ENCODE data around the gene PER2.
"Not testable (repeated sequence)": the region's sequence is repeated elsewhere in the genome, so short reads cannot be mapped to it uniquely, and the experiment has no call there.

PER2 gene, protein sequence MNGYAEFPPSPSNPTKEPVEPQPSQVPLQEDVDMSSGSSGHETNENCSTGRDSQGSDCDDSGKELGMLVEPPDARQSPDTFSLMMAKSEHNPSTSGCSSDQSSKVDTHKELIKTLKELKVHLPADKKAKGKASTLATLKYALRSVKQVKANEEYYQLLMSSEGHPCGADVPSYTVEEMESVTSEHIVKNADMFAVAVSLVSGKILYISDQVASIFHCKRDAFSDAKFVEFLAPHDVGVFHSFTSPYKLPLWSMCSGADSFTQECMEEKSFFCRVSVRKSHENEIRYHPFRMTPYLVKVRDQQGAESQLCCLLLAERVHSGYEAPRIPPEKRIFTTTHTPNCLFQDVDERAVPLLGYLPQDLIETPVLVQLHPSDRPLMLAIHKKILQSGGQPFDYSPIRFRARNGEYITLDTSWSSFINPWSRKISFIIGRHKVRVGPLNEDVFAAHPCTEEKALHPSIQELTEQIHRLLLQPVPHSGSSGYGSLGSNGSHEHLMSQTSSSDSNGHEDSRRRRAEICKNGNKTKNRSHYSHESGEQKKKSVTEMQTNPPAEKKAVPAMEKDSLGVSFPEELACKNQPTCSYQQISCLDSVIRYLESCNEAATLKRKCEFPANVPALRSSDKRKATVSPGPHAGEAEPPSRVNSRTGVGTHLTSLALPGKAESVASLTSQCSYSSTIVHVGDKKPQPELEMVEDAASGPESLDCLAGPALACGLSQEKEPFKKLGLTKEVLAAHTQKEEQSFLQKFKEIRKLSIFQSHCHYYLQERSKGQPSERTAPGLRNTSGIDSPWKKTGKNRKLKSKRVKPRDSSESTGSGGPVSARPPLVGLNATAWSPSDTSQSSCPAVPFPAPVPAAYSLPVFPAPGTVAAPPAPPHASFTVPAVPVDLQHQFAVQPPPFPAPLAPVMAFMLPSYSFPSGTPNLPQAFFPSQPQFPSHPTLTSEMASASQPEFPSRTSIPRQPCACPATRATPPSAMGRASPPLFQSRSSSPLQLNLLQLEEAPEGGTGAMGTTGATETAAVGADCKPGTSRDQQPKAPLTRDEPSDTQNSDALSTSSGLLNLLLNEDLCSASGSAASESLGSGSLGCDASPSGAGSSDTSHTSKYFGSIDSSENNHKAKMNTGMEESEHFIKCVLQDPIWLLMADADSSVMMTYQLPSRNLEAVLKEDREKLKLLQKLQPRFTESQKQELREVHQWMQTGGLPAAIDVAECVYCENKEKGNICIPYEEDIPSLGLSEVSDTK (N-terminal part only)

DNA sequence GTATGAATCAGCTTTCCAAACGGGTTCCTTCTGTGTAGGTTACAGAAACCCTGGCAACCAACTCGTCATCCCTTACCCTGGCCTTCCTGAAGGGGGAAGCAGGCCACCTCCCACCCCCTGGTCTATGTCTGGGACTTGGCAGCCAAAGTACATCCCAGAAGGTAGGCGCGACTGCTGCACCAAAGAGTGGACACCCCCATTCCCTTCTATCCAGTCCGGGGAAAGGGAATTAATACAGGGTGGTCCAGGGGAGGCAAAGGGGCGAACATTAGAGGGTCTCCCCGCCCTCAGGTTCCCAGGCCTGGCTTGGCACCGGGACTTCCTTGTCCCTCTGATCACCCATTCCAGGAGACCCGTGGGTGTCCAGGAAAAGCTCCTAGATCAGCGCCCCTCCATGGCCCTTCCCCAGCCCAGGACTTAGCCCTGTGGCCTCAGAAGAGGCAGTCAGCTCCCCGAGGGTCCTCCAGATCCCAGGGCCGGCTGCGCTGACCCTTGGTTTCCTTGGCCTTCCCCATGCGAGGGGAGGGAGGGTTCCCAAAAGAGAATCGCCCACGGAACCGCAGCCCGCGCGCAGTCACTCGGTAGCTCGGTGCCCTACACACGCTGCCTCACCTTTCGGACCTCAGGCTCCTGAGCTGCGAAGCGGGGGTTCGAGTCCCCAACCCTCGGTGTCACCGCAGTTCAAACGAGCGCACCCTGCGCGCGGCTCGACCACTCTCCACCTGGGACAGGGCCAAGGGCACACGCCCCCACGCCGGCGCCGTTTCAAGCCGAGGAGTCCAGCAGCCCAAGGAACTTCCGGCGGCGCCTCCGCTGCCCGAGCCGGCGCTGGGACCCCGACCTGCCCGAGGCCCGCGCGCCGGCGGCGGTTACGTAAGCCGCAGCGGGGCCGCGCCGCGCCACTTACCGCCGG lies at the start of gene PER2:
Gene PER2, minus strand, starts transcription at position 874 of the 913 bp plus-strand sequence. CDS start 10,674 bp downstream, outside the sequence.
- no peak for DNase-seq (ENCODE audit: low read depth in 2 of 2)

DNA sequence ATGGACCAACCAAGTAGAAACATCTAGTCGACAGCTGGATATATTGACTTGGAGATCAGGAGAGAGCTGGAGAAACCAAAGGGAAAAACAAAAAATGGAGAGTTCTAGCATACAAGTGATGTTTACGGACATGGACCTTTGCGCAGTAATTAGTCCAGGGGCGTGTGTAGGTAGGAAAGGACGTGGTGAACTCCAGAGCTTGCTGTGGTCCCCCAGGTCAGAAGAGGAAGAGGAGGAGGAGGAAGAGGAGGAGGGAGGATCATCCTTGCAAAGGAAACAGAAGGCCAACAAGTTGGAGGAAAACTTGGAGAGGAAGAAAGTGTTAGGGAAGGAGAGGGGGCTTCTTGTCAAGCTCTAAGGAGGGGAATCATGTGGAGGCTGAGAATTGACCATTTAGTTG lies 49.4 kb upstream of the PER2 start:
- DNase-seq (ENCODE audit: low read depth in 2 of 2), result no peak

DNA sequence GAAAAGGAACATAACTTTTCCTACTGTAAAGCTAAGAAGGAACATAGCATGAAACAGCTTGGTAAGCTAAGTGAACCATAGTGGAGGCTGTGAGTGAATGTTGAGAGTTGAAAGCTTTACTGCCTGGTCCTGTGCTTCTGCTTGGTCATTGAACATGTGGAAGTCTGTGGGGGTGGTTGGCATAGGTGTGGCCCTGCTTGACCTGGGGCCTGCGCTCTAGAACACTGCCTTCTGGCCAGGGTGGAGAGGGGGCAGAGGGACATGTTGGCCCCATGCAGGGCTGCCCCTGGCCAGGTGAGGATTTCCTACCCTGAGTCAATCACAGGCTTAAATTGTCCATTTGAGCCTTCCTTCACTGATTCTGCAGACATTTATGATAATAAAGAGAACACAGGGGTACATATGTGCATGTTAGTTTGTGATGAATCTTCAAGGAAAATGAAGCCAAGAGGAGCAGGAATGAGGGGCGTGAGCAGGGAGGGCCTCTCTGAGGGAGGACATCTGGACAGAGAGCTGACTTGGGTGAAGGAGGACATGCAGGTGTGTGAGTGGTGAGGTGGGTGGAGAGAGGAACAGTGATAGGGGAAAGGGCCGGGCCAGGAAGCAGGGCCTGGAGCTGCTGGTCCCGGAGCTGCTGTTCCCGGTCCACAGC lies 48.5 kb upstream of the PER2 start:
- DNase-seq (ENCODE audit: low read depth in 2 of 2), result no peak

DNA sequence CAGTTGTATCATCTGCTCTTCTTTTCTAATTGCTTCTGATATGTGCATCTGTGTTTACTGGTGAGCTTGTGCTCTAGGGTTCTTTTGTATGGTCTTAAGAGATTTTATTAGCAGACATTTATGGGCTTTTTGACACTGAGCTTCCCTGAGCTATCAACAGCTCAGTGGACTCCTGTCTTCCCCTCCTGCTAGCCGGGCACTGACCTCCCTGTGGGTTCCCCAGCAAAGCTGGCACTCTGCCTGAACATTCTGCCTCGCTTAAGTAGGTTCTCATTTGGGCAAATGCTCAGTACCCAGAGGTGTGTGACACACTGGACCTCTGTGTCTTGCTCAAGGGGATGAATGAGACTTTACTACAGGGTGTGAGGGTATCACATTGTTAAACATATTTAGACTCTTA lies 47.7 kb upstream of the PER2 start:
- DNase-seq (ENCODE audit: low read depth in 2 of 2), result no peak

DNA sequence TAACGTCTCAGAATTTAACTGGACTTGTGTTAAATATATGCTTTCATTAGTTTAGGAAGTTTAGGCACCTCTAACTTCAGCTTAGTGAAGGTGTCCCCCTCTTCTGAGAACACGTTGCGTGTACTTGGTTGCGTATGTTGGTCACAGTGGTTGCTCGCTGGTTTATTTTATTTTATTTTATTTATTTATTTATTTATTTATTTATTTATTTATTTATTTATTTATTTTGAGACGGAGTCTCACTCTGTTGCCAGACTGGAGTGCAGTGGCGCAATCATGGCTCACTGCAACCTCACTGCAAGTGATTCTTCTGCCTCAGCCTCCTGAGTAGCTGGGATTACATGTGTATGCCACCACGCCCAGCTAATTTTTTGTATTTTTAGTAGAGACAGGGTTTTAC lies 47.2 kb upstream of the PER2 start:
- DNase-seq (ENCODE audit: low read depth in 2 of 2), result not testable (repeated sequence)

DNA sequence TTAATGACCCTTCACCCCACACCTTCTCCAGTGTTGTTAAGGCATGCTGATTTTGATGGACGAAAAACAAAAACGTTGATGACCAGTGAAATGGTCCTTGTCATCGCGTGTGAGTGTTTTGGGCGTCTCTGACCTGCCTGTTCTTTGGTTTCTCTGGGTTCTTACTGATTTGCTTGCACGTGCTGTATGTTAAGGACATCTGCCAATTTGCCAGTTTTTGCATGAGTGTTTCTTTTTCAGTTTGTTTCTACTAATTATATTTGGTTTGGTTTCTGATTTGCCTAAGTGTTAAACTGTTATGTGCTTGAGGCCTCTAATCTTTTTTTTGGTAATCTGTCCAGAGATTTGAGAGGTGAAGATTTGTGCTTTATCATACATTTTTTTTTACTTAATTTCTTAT lies 46.5 kb upstream of the PER2 start:
- no peak for DNase-seq (ENCODE audit: low read depth in 2 of 2)

- no peak for DNase-seq (ENCODE audit: low read depth in 2 of 2)
Measured at GRCh38 chr2:238331916-238332315, 43.5 kb upstream of the PER2 start.

DNA sequence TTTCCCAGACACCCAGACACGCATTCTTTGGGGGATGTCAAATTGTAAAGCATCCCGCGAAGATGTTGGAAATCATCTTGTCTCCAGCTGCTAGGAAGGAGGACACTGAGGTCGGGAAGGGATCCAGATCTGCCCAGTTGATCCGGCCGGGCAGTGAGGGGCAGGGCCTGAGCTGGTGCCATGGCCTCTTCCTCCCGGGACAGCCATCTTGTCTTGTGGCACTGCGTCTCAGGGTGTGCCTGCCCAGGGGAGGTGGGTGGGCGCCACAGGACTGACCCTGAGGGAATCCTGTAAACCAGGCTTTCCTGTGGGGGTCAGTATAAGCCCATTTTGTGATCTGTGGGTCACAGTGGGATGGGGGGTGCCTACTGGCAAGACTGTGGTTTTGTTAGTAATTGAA lies 42.0 kb upstream of the PER2 start:
- DNase-seq (ENCODE audit: low read depth in 2 of 2), result no peak

DNA sequence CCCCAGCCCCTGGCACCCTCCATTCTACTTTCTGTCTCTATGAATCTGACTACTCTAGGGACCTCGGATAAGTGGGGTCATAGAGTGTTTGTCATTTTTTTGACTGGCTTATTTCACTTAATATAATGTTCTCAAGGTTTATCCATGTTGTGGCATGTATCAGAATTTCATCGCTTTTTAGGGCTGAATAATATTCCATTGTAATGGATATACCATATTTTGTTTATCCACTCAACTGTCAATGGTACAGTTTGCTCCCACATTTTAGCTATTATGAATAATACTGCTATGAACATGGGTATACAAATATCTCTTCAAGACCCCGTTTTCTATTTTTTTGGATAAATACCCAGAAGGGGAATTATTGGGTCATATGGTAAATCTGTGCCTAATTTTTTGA lies 39.3 kb upstream of the PER2 start:
- DNase-seq (ENCODE audit: low read depth in 2 of 2), result no peak

DNA sequence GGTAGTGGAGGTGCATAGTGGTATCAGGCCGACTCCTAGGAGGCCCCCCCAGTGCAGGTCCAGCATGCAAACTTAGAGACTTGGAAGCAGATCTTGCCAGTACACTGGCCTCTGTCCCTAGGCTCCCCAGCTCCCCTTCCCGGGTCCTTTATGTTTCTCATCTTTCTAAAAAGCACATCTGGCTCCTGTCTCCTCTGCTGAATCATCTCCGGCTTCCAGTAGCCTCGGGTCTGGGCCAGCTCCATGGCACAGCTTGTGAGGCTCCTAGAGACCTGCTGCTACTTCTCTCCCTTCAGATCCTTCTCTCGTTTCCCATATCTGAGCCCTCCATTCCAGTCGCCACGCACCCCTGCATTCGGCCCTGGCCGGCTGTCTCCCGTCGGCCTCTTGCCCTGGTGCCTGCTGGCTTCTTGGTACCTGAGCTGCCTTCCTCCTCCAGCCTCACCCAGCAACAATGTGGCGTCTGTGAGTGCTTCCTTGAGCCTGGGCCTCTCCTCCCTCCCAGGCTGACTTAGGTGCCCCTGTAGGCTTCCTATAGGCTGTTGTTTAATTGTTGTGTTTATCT lies 38.5 kb upstream of the PER2 start:
- no peak for DNase-seq (ENCODE audit: low read depth in 2 of 2)

- DNase-seq (ENCODE audit: low read depth in 2 of 2), result no peak
Measured at GRCh38 chr2:238325694-238326093, 37.3 kb upstream of the PER2 start.

- DNase-seq (ENCODE audit: low read depth in 2 of 2), result not testable (repeated sequence)
Measured at GRCh38 chr2:238324248-238324647, 35.8 kb upstream of the PER2 start.

GRCh38 chr2:238322001-238322411 lies 33.6 kb upstream of the PER2 start:
- DNase-seq (ENCODE audit: low read depth in 2 of 2), result no peak

GRCh38 chr2:238321467-238321866 lies 33.1 kb upstream of the PER2 start:
- DNase-seq (ENCODE audit: low read depth in 2 of 2), result no peak

GRCh38 chr2:238320648-238321281 lies 32.4 kb upstream of the PER2 start:
- peak; percentile 5 to 6 for DNase-seq (ENCODE audit: low read depth in 2 of 2)

DNA sequence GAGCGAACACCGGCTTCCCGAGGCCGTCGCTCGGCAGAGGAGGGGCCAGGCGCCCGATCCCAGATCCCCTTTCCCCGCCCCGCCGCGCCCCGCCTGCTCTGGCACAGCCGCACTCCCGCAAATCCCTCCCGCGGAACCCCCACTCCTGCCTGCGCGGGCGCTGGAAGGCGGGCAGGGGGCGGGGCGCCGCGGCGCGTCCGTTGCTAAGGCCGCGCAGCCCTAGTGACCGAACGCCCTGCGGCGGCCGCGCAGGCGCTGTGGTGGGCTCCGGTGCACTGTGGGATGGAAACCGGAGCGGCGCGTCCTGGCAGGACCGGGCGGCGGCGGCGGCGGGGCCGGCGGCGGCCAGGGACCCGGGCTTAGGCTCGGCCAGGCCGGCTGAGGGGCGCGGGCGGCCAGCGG lies 31.8 kb upstream of the PER2 start, which contains the start of gene TRAF3IP1:
Gene TRAF3IP1, plus strand, starts transcription at position 273 of the 402 bp plus-strand sequence. CDS start 145 bp downstream, outside the sequence.
- DNase-seq (ENCODE audit: low read depth in 2 of 2), result peak; percentile 70 to 86

DNA sequence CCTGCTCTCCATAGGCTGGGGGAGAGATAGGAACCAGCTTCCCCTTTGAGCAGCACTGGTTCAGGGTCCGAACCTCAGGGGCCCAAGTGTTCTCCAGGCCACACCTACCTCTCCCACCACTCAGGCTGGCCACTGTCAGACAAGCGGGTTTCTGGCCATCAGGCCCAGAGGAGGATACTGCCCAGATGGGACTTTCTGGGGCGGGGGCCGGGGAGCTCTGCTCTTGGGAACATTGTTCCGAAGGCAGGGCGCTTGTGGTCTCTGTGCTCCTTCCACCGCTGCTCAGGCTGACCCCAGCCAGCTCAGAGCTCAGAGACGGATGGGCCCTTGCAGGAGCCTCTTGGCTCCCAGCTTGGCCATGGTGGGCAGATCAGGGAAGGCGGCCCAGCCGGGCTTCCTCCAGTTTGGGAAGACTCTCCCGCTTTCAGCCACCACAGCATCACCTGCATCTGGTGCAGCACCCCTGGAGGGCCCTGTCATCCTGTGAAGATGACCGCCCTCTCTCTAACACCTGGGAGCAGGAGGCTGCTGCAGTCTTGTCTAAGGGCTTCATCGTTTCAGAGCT lies 26.7 kb upstream of the PER2 start:
- DNase-seq (ENCODE audit: low read depth in 2 of 2), result no peak

- no peak for DNase-seq (ENCODE audit: low read depth in 2 of 2)
Measured at GRCh38 chr2:238314576-238314975, 26.2 kb upstream of the PER2 start.

DNA sequence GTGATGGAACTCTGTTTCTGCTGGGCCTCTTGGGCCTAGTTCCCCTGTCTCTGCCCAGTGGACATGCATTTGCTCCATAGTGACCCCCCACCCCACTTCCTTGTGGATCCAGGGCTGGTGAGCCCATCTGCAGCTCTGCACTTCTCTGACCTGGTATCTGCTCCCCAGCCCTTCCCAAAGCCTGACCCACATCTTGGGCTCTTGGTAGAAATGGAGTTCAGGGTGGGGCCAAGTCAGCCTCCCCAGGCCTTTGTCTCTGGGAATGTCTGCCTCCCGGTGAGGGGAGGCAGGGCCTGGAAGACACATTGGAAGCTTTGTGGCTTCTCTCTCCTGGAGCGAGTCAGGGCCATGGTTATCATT lies 25.6 kb upstream of the PER2 start:
- DNase-seq (ENCODE audit: low read depth in 2 of 2), result no peak

Measured in stimulated activated CD4-positive, alpha-beta T cell treated with anti-CD3 and anti-CD28 coated beads, Interleukin-1b, Interleukin-23, amount 100 ng/mL, for 4 hours (primary cell).